Lung (tissue), 10 donors: ENCODE data around the gene PGA5. TPM values are rescaled to one million over a fixed set of nuclear protein-coding genes. Genes with fewer than 3 reads are reported as not detected.
"Not testable (repeated sequence)": the region's sequence is repeated elsewhere in the genome, so short reads cannot be mapped to it uniquely, and the experiment has no call there.

Experiments
- ATAC-seq: fragments of 200-7000 bp; cut with Tn5 transposase; one replicate; pipeline ENCODE4 v1.9.1; 2020; ENCODE audit warnings: moderate number of reproducible peaks; ENCODE audit not compliant: insufficient read depth, low FRiP score
- DNase-seq, 3 donors: peaks; one replicate each; pipeline ENCODE4 v3.0.0-alpha.2; 2013 to 2017
- H3K27ac ChIP-seq, 2 donors: one replicate each; pipeline ENCODE4 v1.5.1; 2013; ENCODE audit warnings: mild to moderate bottlenecking in 2 of 2, moderate library complexity in 2 of 2, control low read depth in 1 of 2, inconsistent platforms in 1 of 2, low read depth in 1 of 2, low read length in 1 of 2
- H3K27me3 ChIP-seq, 3 donors: one replicate each; pipeline ENCODE4 v1.5.1; 2013; ENCODE audit warnings: low read length in 2 of 3; ENCODE audit not compliant: control insufficient read depth in 3 of 3, insufficient read depth in 3 of 3
- H3K36me3 ChIP-seq, 4 donors: one replicate each; pipeline ENCODE4 v1.5.1; 2013; ENCODE audit warnings: low read length in 4 of 4, mild to moderate bottlenecking in 1 of 4, moderate library complexity in 1 of 4; ENCODE audit not compliant: control insufficient read depth in 4 of 4, insufficient read depth in 4 of 4
- H3K4me1 ChIP-seq, 5 donors: one replicate each; pipeline ENCODE4 v1.5.1; 2013; ENCODE audit warnings: low read length in 5 of 5, mild to moderate bottlenecking in 2 of 5, moderate library complexity in 1 of 5; ENCODE audit not compliant: control insufficient read depth in 5 of 5, insufficient read depth in 5 of 5
- H3K4me3 ChIP-seq: one replicate; pipeline ENCODE4 v1.5.1; 2013; ENCODE audit warnings: mild to moderate bottlenecking, control low read depth, moderate library complexity
- H3K9ac ChIP-seq, 2 donors: one replicate each; pipeline ENCODE4 v1.5.1; 2013; ENCODE audit warnings: low read length in 2 of 2, control low read depth in 1 of 2; ENCODE audit not compliant: insufficient read depth in 1 of 2
- H3K9me3 ChIP-seq, 4 donors: one replicate each; pipeline ENCODE4 v1.5.1; 2013; ENCODE audit warnings: low read length in 3 of 4, mild to moderate bottlenecking in 1 of 4, moderate library complexity in 1 of 4; ENCODE audit not compliant: control insufficient read depth in 4 of 4, insufficient read depth in 3 of 4
- WGBS, 2 donors: extraction: QIAGEN DNeasy Blood & Tissue Kit; methylation state at CpG; one replicate each; pipeline ENCODE4 v1.1.7; 2013; 5-methylcytosine and 5-hydroxymethylcytosine counted together
- polyA plus RNA-seq, 2 donors: library from polyadenylated mRNA; stranded (reverse); fragments of 200-250 nt; gene quantifications; one replicate each; pipeline ENCODE4 v1.2.1, GENCODE V29; 2013
- total RNA-seq, 2 donors: library from RNA; depleted of rRNA in 1 of 2; stranded (reverse); fragments of >200 nt in 1 of 2; gene quantifications; one replicate each; pipeline ENCODE4 v1.2.1, GENCODE V29; 2014 to 2021
- donor health status: Bipolar disorder and iron deficiency.
- donor health status: healthy.
- donor health status: DM: yes; HTN: yes; CAD: no.

PGA5 gene
- total and polyA plus RNA-seq, 4 donors: 0.08 to 0.55 (median 0.09) TPM; not detected in 1

DNA sequence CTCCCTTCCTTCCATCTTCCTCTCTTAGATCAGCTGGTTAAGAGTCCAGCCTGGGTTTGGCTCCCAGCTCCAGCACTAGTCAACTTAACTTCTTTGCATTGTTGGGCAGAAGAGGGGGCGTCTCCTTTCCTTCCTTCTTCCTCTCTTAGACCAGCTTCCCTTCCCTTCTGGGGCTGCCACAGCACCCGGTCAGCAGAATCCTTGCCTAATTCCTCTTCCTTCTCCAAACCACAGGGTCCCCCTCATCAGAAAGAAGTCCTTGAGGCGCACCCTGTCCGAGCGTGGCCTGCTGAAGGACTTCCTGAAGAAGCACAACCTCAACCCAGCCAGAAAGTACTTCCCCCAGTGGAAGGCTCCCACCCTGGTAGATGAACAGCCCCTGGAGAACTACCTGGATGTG is 37.1 kb upstream of the PGA5 start:
- no CpG with 5 or more reads among the region's 5 CpGs for WGBS, 2 donors
- not testable (repeated sequence) for H3K4me3 ChIP-seq, H3K36me3 ChIP-seq, H3K27ac ChIP-seq, H3K9ac ChIP-seq, H3K4me1 ChIP-seq, DNase-seq, H3K27me3 ChIP-seq, H3K9me3 ChIP-seq
- ATAC-seq: peak; percentile 39

DNA sequence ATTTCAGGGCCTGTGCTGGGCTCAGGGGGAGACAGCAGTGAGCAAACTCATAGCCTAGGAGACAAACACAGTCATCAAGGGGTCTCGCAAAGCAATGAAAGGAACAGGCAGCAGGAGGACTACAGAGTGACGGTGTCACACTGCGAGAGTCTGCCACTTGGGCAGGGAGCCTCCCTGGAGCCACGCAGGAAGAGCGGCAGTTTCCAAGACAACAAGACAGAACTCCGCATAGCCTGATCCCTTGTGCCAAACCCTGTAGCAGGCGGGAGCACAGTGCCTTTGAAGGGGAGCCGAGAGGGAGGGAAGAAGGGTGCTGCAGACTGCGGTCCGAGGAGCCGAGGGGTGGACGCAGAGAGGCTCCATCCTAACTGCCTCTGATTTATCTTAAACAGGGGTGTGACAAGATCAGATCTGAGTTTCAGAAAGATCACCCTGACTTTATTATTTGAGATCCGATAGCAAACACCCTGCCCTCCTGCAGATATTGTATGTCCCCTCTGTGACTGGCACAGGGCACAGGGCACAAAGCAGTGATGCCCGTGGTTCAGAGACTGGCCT is 36.4 kb upstream of the PGA5 start:
- H3K27me3 ChIP-seq, H3K36me3 ChIP-seq, H3K4me1 ChIP-seq, H3K9me3 ChIP-seq, DNase-seq, H3K9ac ChIP-seq, H3K27ac ChIP-seq, ATAC-seq, H3K4me3 ChIP-seq: not testable (repeated sequence)
- WGBS, 2 donors: 63 to 80% methylated on average over 14 of the region's 14 CpGs

DNA sequence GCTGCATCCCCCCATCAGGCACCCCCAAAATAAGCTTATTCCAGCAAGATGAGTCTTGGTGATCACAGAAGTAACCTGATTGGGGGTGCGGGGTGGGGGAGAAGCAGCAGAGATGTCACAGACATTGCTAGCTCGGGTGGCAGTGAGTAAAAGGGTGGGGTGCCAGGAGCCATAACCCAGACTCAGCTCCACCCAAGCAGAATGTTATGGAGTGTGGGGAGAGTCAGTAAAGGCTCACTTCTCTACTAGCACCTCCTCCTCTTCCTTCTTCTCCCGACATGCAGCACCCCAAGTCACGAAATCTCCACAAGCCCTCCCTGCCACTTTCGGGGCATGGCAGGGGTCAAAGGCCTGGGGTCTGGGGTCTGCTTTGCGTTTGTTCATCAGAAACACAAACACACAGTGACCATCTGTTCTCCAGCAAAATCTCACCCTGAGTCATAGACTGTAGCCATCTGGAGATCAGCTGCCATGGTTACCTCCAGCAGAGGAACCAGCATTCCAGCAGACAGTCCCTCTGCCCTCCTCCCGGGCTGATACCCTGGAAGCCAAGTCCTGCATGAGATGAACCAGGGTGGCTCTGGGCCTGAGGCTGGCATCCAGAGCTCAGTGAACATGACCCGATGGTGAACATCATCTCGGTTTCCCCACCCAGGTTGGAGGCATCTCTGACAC is 33.2 kb upstream of the PGA5 start:
- not testable (repeated sequence) for H3K9me3 ChIP-seq, H3K4me1 ChIP-seq, H3K9ac ChIP-seq, ATAC-seq, H3K36me3 ChIP-seq, H3K4me3 ChIP-seq, H3K27me3 ChIP-seq, H3K27ac ChIP-seq, DNase-seq
- no CpG with 5 or more reads among the region's 9 CpGs for WGBS, 2 donors

DNA sequence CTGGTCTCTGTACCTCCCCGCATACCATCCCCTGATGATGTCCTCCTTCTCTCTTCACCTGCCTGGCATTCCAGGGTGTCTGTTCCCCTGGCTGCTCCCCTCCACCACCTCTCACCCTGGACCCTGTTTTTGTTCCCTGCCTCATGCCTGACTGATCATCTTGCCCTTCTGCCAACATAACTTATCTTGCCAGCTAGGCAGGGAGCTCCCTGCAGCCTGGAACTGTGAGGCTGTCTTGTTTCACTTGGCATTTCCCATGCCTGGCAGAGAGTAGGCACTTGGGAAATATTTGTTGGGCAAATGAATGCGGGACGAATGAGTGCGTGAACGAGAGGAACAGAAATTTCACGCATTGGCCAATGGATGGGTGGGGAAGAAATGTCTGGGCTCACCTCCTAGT is 30.3 kb upstream of the PGA5 start:
- not testable (repeated sequence) for H3K9me3 ChIP-seq, H3K27ac ChIP-seq, H3K4me1 ChIP-seq, H3K36me3 ChIP-seq, H3K9ac ChIP-seq, H3K27me3 ChIP-seq, H3K4me3 ChIP-seq, ATAC-seq, DNase-seq
- WGBS, 2 donors: no CpG with 5 or more reads among the region's 6 CpGs

DNA sequence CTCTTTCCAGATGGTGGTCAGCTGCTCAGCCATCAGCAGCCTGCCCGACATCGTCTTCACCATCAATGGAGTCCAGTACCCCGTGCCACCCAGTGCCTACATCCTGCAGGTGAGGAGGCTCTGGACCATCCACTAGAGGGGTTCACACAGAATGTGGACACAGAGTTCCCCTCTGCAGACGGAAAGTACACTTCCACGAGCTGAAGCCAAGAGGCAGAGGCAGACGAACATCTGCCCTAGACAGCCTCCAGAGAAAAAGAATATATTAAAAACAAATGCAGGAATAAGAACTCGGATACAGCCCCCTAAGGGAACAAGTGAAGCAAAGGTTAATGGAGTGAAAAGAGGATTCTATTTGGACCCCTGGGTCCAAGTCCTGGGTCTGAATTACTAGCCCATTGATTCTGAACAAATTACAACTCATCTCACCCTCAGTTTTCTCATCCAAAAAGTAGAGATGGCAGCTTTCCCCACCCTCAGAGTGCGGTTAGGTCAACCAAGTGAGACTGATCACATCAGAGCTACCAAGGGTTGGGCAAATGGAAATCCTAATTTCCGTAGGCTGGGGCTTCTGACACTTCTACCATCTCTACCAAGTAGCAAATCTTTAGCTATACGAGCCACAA is 29.5 kb upstream of the PGA5 start:
- H3K9me3 ChIP-seq, DNase-seq, H3K27me3 ChIP-seq, H3K27ac ChIP-seq, H3K36me3 ChIP-seq, ATAC-seq, H3K9ac ChIP-seq, H3K4me3 ChIP-seq, H3K4me1 ChIP-seq: not testable (repeated sequence)
- 72 to 83% methylated on average over 7 of the region's 10 CpGs for WGBS, 2 donors

DNA sequence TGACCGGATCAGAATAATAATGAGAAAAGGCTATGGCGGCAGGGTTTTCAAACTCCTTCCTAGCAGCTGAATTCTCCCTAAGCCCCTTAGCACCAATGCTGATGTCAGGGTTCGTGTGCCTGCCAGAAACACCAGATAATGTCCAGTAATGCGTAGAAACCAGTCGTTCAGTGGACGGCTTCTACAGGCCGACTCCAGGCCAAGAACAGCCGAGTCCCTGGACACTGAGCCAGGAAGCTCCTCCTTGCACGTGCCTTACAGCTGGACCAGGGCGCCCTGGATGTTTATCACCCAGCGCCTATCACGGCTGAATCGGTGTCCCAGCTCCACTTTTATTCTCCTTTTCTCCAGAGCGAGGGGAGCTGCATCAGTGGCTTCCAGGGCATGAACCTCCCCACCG is 28.8 kb upstream of the PGA5 start:
- H3K4me1 ChIP-seq, H3K27ac ChIP-seq, ATAC-seq, H3K9me3 ChIP-seq, H3K27me3 ChIP-seq, DNase-seq, H3K4me3 ChIP-seq, H3K36me3 ChIP-seq, H3K9ac ChIP-seq: not testable (repeated sequence)
- WGBS, 2 donors: no CpG with 5 or more reads among the region's 15 CpGs

DNA sequence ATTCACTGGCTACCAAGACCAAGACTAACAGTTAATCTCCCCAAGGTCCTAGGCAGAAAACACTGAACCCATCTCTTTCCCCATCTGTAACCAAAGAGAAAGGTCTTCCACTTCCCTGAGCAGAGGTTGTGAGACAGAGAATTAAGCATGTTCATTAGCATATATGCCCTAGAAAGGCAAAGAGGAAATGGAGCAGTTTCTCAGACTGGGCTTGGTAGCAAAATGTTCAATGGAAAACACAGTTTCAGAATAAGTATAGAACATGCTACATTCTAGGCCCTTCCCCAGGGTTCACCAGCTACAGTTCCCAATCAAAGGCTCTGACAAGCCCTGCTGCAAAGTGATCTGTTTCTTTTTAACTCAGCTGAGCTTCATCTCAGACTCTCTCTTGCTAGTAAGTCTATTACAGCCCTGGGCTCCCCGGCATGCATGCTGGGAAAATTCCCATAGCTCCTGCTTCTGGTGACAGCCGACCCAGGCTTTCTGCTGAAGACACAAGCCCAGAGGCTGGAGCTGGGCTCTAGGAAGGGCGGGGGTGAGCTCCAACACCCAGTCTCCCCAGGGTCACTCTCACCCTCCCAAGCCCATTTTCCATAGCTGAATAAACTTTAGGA is 27.2 kb upstream of the PGA5 start:
- H3K9ac ChIP-seq, H3K36me3 ChIP-seq, H3K4me1 ChIP-seq, ATAC-seq, DNase-seq, H3K4me3 ChIP-seq, H3K9me3 ChIP-seq, H3K27ac ChIP-seq, H3K27me3 ChIP-seq: not testable (repeated sequence)
- WGBS, 2 donors: no CpG with 5 or more reads among the region's 3 CpGs

DNA sequence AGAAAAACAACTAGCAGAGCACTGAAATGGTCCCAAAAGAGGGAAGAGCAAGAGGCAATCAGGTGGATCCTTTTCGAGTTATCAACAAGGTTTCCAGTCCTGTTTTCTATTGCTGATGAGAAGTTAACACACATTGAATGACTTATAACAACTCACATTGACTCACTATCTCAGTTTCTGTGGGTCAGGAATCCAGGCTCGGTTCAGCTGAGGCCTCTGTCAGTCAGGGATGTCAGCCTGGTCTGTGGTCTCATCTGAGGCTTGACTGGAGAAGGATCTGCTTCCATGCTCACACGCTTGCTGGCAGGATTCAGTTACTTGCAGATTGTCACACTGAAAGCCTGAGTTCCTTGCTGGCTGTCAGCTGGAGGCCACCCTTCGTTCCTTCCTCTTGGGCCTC is 22.7 kb upstream of the PGA5 start:
- WGBS, 2 donors: no CpG with 5 or more reads among the region's 4 CpGs

More for the DNA sequence above, 22.7 kb upstream of the PGA5 start:
- H3K27me3 ChIP-seq, H3K9me3 ChIP-seq, ATAC-seq, H3K4me1 ChIP-seq, H3K4me3 ChIP-seq, H3K27ac ChIP-seq, H3K36me3 ChIP-seq, DNase-seq, H3K9ac ChIP-seq: not testable (repeated sequence)
